K562 (cell line): ENCODE measurements around the gene TIMM17A. TPM values are rescaled to one million over a fixed set of nuclear protein-coding genes. Genes with fewer than 3 reads are reported as not detected.

Experiments used
- EZH2 ChIP-seq: IDR thresholded peaks from 2 replicates; pipeline ENCODE4 v1.6.1; 2012; ENCODE audit warnings: low read depth, mild to moderate bottlenecking, inconsistent platforms, low read length, borderline replicate concordance
- GATAD2B ChIP-seq: fragments of 450-650 bp; IDR thresholded peaks from 2 replicates; pipeline ENCODE4 v1.6.1; 2017; ENCODE audit warnings: mild to moderate bottlenecking, borderline replicate concordance
- GTF2E2 ChIP-seq: fragments of 200-800 bp; sonication (Bioruptor generic); IDR thresholded peaks from 2 replicates; pipeline ENCODE4 v1.6.1; 2016; ENCODE audit warnings: missing genetic modification characterization, missing compliant biosample characterization
- HDAC2 ChIP-seq: fragments of 450-650 bp; IDR thresholded peaks from 2 replicates; pipeline ENCODE4 v1.6.1; 2016; ENCODE audit warnings: mild to moderate bottlenecking
- RBM17 ChIP-seq: fragments of 200-400 bp; formaldehyde crosslinking; IDR thresholded peaks from 2 replicates; pipeline ENCODE4 v1.6.1; 2017; ENCODE audit warnings: low read depth, mild to moderate bottlenecking, low read length, borderline replicate concordance
- SMARCA4 ChIP-seq: fragments of 450-650 bp; IDR thresholded peaks from 2 replicates; pipeline ENCODE4 v1.6.1; 2016
- ZBED1 ChIP-seq: IDR thresholded peaks from 2 replicates; pipeline ENCODE4 v1.6.1; 2014
- ZBTB26 ChIP-seq: fragments of 450-650 bp; formaldehyde crosslinking; IDR thresholded peaks from 2 replicates; pipeline ENCODE4 v1.4.0; 2022; ENCODE audit warnings: missing genetic modification characterization
- ZNF551 ChIP-seq: fragments of 250-450 bp; sonication (Bioruptor Pico); IDR thresholded peaks from 2 replicates; pipeline ENCODE4 v1.5.0; 2021; ENCODE audit warnings: mild to moderate bottlenecking, moderate library complexity
- ZNF57 ChIP-seq: fragments of 450-650 bp; formaldehyde crosslinking; IDR thresholded peaks from 2 replicates; pipeline ENCODE4 v1.4.0; 2020; ENCODE audit warnings: mild to moderate bottlenecking, moderate library complexity
- polyA plus RNA-seq, 8 experiments: library from polyadenylated mRNA; depleted of rRNA in 4 of 8; stranded (reverse) in 5 of 8; unstranded in 3 of 8; fragments of >200 nt; fragmentation: Nextera tagmentation in 2 of 8; fragmentation: Illumina TruSeq in 1 of 8; extraction: Ambion mirVana in 2 of 8; extraction: Trizol in 1 of 8; gene quantifications; 2 replicates each; pipeline versions ENCODE4 v1.2.1 to v1.2.3, GENCODE V29; 2011 to 2014; ENCODE audit warnings: inconsistent platforms in 1 of 8, missing spikeins in 1 of 8
- total RNA-seq, 7 experiments: library from RNA; depleted of rRNA in 6 of 7; stranded (reverse); fragments of >200 nt in 6 of 7; fragmentation: Illumina TruSeq in 2 of 7; extraction: Trizol in 2 of 7; gene quantifications; 2 replicates each; pipeline versions ENCODE4 v1.2.1 to v1.2.3, GENCODE V29; 2011 to 2021; ENCODE audit warnings: low replicate concordance in 1 of 7
- TF ChIP-seq, protein P1 (sequence below): sonication (generic); formaldehyde crosslinking; IDR thresholded peaks from 2 replicates; pipeline ENCODE4 v1.8.0; 2022; ENCODE audit warnings: mild to moderate bottlenecking, missing genetic modification reagents
- TF ChIP-seq, protein P2 (sequence below): IDR thresholded peaks from 2 replicates; pipeline ENCODE4 v1.6.1; 2014; ENCODE audit warnings: antibody characterized with exemption
- TF ChIP-seq, protein P3 (sequence below): fragments of 450-650 bp; formaldehyde crosslinking; IDR thresholded peaks from 2 replicates; pipeline ENCODE4 v1.4.0; 2020; ENCODE audit warnings: mild to moderate bottlenecking, mixed read lengths
- TF ChIP-seq, protein P4 (sequence below), 3 experiments: IDR thresholded peaks in 2 of 3; conservative IDR thresholded peaks in 1 of 3; 2 replicates each; pipeline ENCODE4 v1.5.1; 2011 to 2012; ENCODE audit warnings: low read length in 3 of 3, mild to moderate bottlenecking in 3 of 3, control low read depth in 2 of 3, improper control_type of control experiment in 1 of 3, inconsistent platforms in 1 of 3, low read depth in 1 of 3, mixed read lengths in 1 of 3, moderate library complexity in 1 of 3; ENCODE audit not compliant: insufficient read depth in 2 of 3
- TF ChIP-seq, protein P5 (sequence below): fragments of 250-450 bp; sonication (Bioruptor Pico); IDR thresholded peaks from 2 replicates; pipeline ENCODE4 v1.5.0; 2020; ENCODE audit warnings: mild to moderate bottlenecking

Gene TIMM17A
- total and polyA plus RNA-seq, 9 of the 15 experiments (the other 6 are each of a cell fraction or from before 2014, with no cell fraction given) = 116 to 744 (median 180) TPM

DNA sequence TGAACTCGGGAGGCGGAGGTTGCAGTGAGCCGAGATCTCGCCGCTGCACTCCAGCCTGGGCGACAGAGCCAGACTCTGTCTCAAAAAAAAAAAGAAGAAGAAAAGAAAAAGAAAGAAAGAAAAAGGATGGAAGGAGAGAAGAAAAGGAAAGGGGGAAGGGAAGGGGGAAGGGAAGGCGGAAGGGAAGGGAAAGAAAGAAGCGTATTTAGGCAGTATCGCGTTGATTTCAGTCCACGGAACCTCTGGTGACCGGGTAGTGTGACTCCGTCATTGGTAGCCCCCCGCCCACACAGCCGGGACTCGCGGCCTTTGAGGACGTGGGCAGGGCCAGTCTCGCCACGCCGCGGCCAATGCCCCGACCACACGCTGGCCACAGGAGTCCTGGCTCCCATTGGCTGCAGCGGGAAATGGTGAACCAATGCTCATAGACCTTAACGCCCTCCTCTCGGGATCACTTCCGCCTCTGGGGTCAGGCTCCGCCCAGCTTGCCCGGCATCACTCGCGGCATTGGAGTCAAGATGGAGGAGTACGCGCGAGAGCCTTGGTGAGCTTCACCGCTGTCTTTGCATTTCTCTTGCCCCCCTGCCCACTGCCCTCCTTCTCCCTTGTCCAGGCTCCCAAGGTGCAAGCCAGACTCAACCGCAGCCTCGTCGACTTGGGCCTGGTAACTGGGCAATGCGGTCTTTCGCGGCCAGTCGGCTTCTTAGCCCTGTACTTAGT, at the start of gene TIMM17A (continued):
- TF ChIP-seq, protein P1, sequence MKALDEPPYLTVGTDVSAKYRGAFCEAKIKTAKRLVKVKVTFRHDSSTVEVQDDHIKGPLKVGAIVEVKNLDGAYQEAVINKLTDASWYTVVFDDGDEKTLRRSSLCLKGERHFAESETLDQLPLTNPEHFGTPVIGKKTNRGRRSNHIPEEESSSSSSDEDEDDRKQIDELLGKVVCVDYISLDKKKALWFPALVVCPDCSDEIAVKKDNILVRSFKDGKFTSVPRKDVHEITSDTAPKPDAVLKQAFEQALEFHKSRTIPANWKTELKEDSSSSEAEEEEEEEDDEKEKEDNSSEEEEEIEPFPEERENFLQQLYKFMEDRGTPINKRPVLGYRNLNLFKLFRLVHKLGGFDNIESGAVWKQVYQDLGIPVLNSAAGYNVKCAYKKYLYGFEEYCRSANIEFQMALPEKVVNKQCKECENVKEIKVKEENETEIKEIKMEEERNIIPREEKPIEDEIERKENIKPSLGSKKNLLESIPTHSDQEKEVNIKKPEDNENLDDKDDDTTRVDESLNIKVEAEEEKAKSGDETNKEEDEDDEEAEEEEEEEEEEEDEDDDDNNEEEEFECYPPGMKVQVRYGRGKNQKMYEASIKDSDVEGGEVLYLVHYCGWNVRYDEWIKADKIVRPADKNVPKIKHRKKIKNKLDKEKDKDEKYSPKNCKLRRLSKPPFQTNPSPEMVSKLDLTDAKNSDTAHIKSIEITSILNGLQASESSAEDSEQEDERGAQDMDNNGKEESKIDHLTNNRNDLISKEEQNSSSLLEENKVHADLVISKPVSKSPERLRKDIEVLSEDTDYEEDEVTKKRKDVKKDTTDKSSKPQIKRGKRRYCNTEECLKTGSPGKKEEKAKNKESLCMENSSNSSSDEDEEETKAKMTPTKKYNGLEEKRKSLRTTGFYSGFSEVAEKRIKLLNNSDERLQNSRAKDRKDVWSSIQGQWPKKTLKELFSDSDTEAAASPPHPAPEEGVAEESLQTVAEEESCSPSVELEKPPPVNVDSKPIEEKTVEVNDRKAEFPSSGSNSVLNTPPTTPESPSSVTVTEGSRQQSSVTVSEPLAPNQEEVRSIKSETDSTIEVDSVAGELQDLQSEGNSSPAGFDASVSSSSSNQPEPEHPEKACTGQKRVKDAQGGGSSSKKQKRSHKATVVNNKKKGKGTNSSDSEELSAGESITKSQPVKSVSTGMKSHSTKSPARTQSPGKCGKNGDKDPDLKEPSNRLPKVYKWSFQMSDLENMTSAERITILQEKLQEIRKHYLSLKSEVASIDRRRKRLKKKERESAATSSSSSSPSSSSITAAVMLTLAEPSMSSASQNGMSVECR (CRISPR knock-in tag) = peak; percentile 89
- TF ChIP-seq, protein P2, sequence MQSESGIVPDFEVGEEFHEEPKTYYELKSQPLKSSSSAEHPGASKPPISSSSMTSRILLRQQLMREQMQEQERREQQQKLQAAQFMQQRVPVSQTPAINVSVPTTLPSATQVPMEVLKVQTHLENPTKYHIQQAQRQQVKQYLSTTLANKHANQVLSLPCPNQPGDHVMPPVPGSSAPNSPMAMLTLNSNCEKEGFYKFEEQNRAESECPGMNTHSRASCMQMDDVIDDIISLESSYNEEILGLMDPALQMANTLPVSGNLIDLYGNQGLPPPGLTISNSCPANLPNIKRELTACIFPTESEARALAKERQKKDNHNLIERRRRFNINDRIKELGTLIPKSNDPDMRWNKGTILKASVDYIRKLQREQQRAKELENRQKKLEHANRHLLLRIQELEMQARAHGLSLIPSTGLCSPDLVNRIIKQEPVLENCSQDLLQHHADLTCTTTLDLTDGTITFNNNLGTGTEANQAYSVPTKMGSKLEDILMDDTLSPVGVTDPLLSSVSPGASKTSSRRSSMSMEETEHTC = peak; percentile 14; the same call in 1 of the 2 replicates
- TF ChIP-seq ZBTB26 (CRISPR knock-in tag) (peak; percentile 93; the same call in 1 of the 2 replicates), ZBED1 (peak; percentile 58), RBM17 (no peak), GATAD2B (peak; percentile 99), HDAC2 (peak; percentile 93), SMARCA4 (peak; percentile 91), GTF2E2 (tag) (peak; percentile 88; the same call in 1 of the 2 replicates), ZNF57 (CRISPR knock-in tag) (no peak), ZNF551 (CRISPR knock-in tag) (no peak), EZH2 (no peak)
- TF ChIP-seq, protein P3, sequence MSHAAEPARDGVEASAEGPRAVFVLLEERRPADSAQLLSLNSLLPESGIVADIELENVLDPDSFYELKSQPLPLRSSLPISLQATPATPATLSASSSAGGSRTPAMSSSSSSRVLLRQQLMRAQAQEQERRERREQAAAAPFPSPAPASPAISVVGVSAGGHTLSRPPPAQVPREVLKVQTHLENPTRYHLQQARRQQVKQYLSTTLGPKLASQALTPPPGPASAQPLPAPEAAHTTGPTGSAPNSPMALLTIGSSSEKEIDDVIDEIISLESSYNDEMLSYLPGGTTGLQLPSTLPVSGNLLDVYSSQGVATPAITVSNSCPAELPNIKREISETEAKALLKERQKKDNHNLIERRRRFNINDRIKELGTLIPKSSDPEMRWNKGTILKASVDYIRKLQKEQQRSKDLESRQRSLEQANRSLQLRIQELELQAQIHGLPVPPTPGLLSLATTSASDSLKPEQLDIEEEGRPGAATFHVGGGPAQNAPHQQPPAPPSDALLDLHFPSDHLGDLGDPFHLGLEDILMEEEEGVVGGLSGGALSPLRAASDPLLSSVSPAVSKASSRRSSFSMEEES = no peak
- TF ChIP-seq, protein P4, sequence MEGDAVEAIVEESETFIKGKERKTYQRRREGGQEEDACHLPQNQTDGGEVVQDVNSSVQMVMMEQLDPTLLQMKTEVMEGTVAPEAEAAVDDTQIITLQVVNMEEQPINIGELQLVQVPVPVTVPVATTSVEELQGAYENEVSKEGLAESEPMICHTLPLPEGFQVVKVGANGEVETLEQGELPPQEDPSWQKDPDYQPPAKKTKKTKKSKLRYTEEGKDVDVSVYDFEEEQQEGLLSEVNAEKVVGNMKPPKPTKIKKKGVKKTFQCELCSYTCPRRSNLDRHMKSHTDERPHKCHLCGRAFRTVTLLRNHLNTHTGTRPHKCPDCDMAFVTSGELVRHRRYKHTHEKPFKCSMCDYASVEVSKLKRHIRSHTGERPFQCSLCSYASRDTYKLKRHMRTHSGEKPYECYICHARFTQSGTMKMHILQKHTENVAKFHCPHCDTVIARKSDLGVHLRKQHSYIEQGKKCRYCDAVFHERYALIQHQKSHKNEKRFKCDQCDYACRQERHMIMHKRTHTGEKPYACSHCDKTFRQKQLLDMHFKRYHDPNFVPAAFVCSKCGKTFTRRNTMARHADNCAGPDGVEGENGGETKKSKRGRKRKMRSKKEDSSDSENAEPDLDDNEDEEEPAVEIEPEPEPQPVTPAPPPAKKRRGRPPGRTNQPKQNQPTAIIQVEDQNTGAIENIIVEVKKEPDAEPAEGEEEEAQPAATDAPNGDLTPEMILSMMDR (IDR thresholded peaks at IDR 0.05 in 2 of 3, conservative IDR thresholded peaks at IDR 0.05 in 1 of 3; ENCODE audit: insufficient read depth in 2 of 3, low read depth in 1 of 3, low read length in 3 of 3) = 0 out of 6 replicates have a peak, but pooled peaks of 1 of the 3 experiments have one; percentile 3
- TF ChIP-seq, protein P5, sequence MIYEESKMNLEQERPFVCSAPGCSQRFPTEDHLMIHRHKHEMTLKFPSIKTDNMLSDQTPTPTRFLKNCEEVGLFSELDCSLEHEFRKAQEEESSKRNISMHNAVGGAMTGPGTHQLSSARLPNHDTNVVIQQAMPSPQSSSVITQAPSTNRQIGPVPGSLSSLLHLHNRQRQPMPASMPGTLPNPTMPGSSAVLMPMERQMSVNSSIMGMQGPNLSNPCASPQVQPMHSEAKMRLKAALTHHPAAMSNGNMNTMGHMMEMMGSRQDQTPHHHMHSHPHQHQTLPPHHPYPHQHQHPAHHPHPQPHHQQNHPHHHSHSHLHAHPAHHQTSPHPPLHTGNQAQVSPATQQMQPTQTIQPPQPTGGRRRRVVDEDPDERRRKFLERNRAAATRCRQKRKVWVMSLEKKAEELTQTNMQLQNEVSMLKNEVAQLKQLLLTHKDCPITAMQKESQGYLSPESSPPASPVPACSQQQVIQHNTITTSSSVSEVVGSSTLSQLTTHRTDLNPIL (CRISPR knock-in tag) = no peak
